Brain microvascular endothelial cell (primary cell): ENCODE data around the gene EYS.

Experiments used
- DNase-seq: peaks from one replicate; pipeline ENCODE4 v3.0.0-alpha.2; 2020
- H3K27ac ChIP-seq: fragments of 250-450 bp; sonication (Bioruptor Pico); 2 replicates; pipeline ENCODE4 v1.5.1; 2020; ENCODE audit warnings: mild to moderate bottlenecking, moderate library complexity
- H3K27me3 ChIP-seq: fragments of 250-450 bp; sonication (Bioruptor Pico); replicated peaks from 2 replicates; pipeline ENCODE4 v1.5.1; 2020; ENCODE audit warnings: mild to moderate bottlenecking
- H3K36me3 ChIP-seq: fragments of 250-450 bp; sonication (Bioruptor Pico); replicated peaks from 2 replicates; pipeline ENCODE4 v1.5.1; 2020; ENCODE audit warnings: mild to moderate bottlenecking
- H3K4me3 ChIP-seq: 2 replicates; pipeline ENCODE4 v1.5.1; 2011; ENCODE audit warnings: low read depth, mild to moderate bottlenecking, control low read depth, low read length, moderate library complexity
- in situ Hi-C: cut with HindIII; loops from 2 replicates; pipeline ENCODE4 v1.10.0; 2017; ENCODE audit warnings: low sequenced_read_pairs, low pct_ligation_motif_present
- TF ChIP-seq, protein P1 (sequence below): IDR thresholded peaks from 2 replicates; pipeline ENCODE4 v1.5.1; 2011; ENCODE audit warnings: low read depth, mild to moderate bottlenecking, moderate library complexity, low read length, control low read depth, inconsistent platforms; ENCODE audit errors: missing control alignments

The EYS gene

DNA sequence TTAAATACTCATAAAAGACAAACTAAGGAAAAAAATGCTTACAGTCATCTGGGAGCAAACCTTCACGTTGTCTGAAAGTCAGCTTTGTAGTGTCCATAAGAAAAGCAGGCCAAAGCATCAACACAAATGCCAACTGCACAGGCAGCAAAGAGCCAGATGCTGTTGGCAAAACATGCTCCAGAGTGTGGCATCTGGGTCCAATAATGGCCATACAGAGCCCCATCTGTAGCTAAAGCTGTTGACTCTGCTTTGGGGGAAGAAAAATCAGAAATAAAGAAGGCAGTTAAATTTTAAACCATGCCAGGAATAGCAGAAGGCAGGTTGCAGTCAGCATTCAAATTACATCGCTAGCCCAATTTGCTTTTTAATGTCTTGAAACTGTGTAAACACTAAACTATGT, 776.3 kb downstream of the EYS start:
- no peaks in the 10 kb centered on the region for H3K27me3 ChIP-seq
- TF ChIP-seq, protein P1, sequence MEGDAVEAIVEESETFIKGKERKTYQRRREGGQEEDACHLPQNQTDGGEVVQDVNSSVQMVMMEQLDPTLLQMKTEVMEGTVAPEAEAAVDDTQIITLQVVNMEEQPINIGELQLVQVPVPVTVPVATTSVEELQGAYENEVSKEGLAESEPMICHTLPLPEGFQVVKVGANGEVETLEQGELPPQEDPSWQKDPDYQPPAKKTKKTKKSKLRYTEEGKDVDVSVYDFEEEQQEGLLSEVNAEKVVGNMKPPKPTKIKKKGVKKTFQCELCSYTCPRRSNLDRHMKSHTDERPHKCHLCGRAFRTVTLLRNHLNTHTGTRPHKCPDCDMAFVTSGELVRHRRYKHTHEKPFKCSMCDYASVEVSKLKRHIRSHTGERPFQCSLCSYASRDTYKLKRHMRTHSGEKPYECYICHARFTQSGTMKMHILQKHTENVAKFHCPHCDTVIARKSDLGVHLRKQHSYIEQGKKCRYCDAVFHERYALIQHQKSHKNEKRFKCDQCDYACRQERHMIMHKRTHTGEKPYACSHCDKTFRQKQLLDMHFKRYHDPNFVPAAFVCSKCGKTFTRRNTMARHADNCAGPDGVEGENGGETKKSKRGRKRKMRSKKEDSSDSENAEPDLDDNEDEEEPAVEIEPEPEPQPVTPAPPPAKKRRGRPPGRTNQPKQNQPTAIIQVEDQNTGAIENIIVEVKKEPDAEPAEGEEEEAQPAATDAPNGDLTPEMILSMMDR = no peak
- no peak for DNase-seq
- in situ Hi-C loops = no loop called here
- no peaks in the 10 kb centered on the region for H3K36me3 ChIP-seq
- H3K27ac ChIP-seq = no peak overlapping the region
- H3K4me3 ChIP-seq = no peak overlapping the region

DNA sequence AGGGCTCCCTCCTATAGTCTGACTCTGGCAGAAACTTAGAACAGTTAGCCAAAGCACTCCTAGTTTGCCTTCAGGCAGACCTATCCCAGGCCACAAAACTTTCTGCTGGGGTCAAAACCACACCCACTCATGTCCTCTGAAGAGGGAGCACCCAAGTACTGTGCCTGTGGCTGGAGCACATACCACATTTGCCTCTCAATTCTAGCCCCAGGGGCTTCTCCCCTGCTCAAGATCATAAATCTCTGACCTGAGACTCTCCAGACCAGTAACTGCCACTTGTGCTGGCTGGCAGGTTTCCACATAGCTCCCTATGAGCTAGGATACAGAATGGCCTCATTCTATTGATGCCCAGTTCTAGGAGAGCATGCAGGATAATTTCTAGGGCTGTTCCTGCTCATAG, 781.0 kb downstream of the EYS start:
- DNase-seq = no peak
- H3K27me3 ChIP-seq = no peaks in the 10 kb centered on the region
- no peaks in the 10 kb centered on the region for H3K36me3 ChIP-seq
- no peak overlapping the region for H3K4me3 ChIP-seq
- TF ChIP-seq, protein P1 = no peak
- in situ Hi-C loops = no loop called here
- no peak overlapping the region for H3K27ac ChIP-seq

- in situ Hi-C loops = no loop called here
- Histone ChIP-seq H3K27me3 (no peaks in the 10 kb centered on the region), H3K27ac (no peak overlapping the region), H3K4me3 (no peak overlapping the region), H3K36me3 (no peaks in the 10 kb centered on the region)
- DNase-seq = no peak
- TF ChIP-seq, protein P1 = no peak
Observed at GRCh38 chr6:64920257-64920656, 786.8 kb downstream of the EYS start.

- TF ChIP-seq, protein P1 = no peak
- H3K27me3 ChIP-seq = no peaks in the 10 kb centered on the region
- no peak overlapping the region for H3K4me3 ChIP-seq
- no peak overlapping the region for H3K27ac ChIP-seq
- H3K36me3 ChIP-seq = no peaks in the 10 kb centered on the region
- in situ Hi-C loops = no loop called here
- DNase-seq = no peak
Observed at GRCh38 chr6:64914124-64914523, 792.9 kb downstream of the EYS start.

- Histone ChIP-seq H3K27me3 (no peaks in the 10 kb centered on the region), H3K36me3 (no peaks in the 10 kb centered on the region), H3K27ac (no peak overlapping the region), H3K4me3 (no peak overlapping the region)
- in situ Hi-C loops = no loop called here
- TF ChIP-seq, protein P1 = no peak
- no peak for DNase-seq
Observed at GRCh38 chr6:64912966-64913365, 794.1 kb downstream of the EYS start.

GRCh38 chr6:64908104-64908503, 798.9 kb downstream of the EYS start:
- no peak for DNase-seq
- TF ChIP-seq, protein P1 = no peak
- H3K36me3 ChIP-seq = no peaks in the 10 kb centered on the region
- in situ Hi-C loops = no loop called here
- H3K27me3 ChIP-seq = no peaks in the 10 kb centered on the region
- H3K27ac ChIP-seq = no peak overlapping the region
- H3K4me3 ChIP-seq = no peak overlapping the region
